Esophagus muscularis mucosa (tissue), 4 donors: ENCODE data around the gene KTN1. TPM values are rescaled to one million over a fixed set of nuclear protein-coding genes. Genes with fewer than 3 reads are reported as not detected.

Experiments used
- DNase-seq: peaks from one replicate; pipeline ENCODE4 v3.0.0-alpha.2; 2017; ENCODE audit errors: extremely low spot score
- H3K27ac ChIP-seq, 4 donors: fragments of 200-600 bp; sonication (generic); replicated peaks in 1 of 4; 1 replicate in 3 of 4; 2 replicates in 1 of 4; pipeline ENCODE4 v1.5.1; 2016 to 2019; ENCODE audit warnings: mild to moderate bottlenecking in 1 of 4
- H3K27me3 ChIP-seq, 4 donors: fragments of 200-600 bp; sonication (generic); one replicate each; pipeline versions ENCODE4 v1.5.1 to v1.6.0; 2016 to 2019
- H3K36me3 ChIP-seq, 4 donors: fragments of 200-600 bp; sonication (generic); one replicate each; pipeline ENCODE4 v1.5.1; 2016 to 2019
- H3K4me1 ChIP-seq, 4 donors: fragments of 200-600 bp; sonication (generic); one replicate each; pipeline ENCODE4 v1.5.1; 2016 to 2019
- H3K4me3 ChIP-seq, 4 donors: fragments of 200-600 bp; sonication (generic); 1 replicate in 2 of 4; 2 replicates in 2 of 4; pipeline ENCODE4 v1.5.1; 2016 to 2019; ENCODE audit warnings: mild to moderate bottlenecking in 4 of 4, moderate library complexity in 1 of 4
- H3K9me3 ChIP-seq, 4 donors: fragments of 200-600 bp; sonication (generic); 1 replicate in 3 of 4; 2 replicates in 1 of 4; pipeline ENCODE4 v1.5.1; 2016 to 2019
- EP300 ChIP-seq: sonication (generic); formaldehyde crosslinking; IDR thresholded peaks from one replicate; pipeline ENCODE4 v1.6.1; 2017; ENCODE audit warnings: antibody characterized with exemption
- POLR2A ChIP-seq: fragments of 450-650 bp; IDR thresholded peaks from one replicate; pipeline ENCODE4 v1.6.1; 2017; ENCODE audit warnings: antibody characterized with exemption, moderate library complexity, mild to moderate bottlenecking, low read depth
- POLR2AphosphoS5 ChIP-seq, 2 donors: sonication (generic); formaldehyde crosslinking; IDR thresholded peaks; one replicate each; pipeline ENCODE4 v1.6.1; 2017; ENCODE audit warnings: antibody characterized with exemption in 2 of 2
- WGBS: methylation state at CpG from one replicate; pipeline ENCODE4 v1.1.5; 2018; 5-methylcytosine and 5-hydroxymethylcytosine counted together
- intact Hi-C: fragments of 100-400 bp; cut with DNase I; formaldehyde crosslinking; loops from one replicate; pipeline ENCODE4 v1.15.1; 2023
- total RNA-seq, 4 donors: library from RNA; depleted of rRNA; stranded (reverse); fragments of >200 nt; gene quantifications; one replicate each; pipeline versions ENCODE4 v1.1.0 to v1.2.1, GENCODE V29; 2016
- TF ChIP-seq, protein P1 (sequence below), 3 experiments: fragments of 200-600 bp in 2 of 3; fragments of 450-650 bp in 1 of 3; sonication (generic) in 2 of 3; IDR thresholded peaks; one replicate each; pipeline ENCODE4 v1.5.1; 2017 to 2019; ENCODE audit warnings: antibody characterized with exemption in 3 of 3, mild to moderate bottlenecking in 2 of 3, moderate library complexity in 1 of 3

Gene KTN1
- total RNA-seq, 4 donors from 2014 or later: 137 to 151 (median 146) TPM

DNA sequence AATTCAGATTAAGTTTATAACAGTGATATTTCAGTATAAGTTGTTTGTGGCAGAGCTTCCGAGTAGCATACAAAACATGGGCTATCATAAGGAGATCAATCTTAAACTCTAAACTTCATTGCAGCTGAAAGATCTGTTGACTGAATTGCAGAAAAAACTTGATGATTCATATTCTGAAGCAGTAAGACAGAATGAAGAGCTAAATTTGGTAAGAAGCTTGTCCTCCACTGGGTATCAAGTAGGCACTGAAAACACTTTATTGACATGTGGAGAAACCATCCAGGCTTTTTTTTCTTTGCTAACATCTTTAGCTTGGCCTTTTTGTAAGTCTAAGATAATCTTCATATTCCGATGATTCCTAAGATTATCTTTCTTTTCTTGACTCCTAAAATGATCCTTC, 93.0 kb downstream of the KTN1 start:
- peaks cover 13 to 75% (median 64%) of the 10 kb centered on the region in 4 donors for H3K36me3 ChIP-seq
- H3K27ac ChIP-seq: no peak overlapping the region
- H3K4me3 ChIP-seq: no peak overlapping the region
- DNase-seq: no peak
- no peaks in the 10 kb centered on the region for H3K9me3 ChIP-seq
- no peaks in the 10 kb centered on the region for H3K4me1 ChIP-seq
- no peaks in the 10 kb centered on the region for H3K27me3 ChIP-seq
- TF ChIP-seq POLR2A (no peak), EP300 (no peak), POLR2AphosphoS5 (IDR thresholded peaks at IDR 0.05) (no peak)
- TF ChIP-seq, protein P1, sequence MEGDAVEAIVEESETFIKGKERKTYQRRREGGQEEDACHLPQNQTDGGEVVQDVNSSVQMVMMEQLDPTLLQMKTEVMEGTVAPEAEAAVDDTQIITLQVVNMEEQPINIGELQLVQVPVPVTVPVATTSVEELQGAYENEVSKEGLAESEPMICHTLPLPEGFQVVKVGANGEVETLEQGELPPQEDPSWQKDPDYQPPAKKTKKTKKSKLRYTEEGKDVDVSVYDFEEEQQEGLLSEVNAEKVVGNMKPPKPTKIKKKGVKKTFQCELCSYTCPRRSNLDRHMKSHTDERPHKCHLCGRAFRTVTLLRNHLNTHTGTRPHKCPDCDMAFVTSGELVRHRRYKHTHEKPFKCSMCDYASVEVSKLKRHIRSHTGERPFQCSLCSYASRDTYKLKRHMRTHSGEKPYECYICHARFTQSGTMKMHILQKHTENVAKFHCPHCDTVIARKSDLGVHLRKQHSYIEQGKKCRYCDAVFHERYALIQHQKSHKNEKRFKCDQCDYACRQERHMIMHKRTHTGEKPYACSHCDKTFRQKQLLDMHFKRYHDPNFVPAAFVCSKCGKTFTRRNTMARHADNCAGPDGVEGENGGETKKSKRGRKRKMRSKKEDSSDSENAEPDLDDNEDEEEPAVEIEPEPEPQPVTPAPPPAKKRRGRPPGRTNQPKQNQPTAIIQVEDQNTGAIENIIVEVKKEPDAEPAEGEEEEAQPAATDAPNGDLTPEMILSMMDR (IDR thresholded peaks at IDR 0.05): no peak
- intact Hi-C loops: no loop called here
- WGBS: 89% methylated on average over 2 of the region's 2 CpGs

DNA sequence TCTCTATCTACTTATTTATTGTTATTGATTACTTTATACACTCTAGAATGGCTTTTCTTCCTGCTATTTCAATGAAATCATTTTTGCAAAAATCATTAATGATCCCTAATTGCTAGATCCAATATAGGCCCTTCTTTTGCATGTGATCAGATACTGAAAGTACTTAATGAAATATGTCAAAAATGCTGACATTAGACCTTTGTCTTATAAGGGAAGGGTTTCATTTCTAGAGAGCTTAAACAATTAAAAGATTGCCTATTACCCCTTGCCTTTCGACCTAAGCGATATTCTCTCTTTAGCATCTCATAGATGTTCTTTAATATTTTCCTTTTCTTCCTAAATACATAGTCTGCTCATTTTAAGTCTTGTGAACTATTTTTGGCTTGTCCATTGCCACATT, 101.1 kb downstream of the KTN1 start:
- Histone ChIP-seq H3K36me3 (peaks cover 25 to 97% (median 85%) of the 10 kb centered on the region in 4 donors), H3K4me1 (peaks cover 0 to 13% (median 0%) of the 10 kb centered on the region in 4 donors), H3K9me3 (no peaks in the 10 kb centered on the region), H3K4me3 (no peak overlapping the region), H3K27ac (no peak overlapping the region), H3K27me3 (no peaks in the 10 kb centered on the region)
- DNase-seq: no peak
- 99% methylated on average over 2 of the region's 2 CpGs for WGBS
- TF ChIP-seq POLR2A (no peak), EP300 (no peak), POLR2AphosphoS5 (IDR thresholded peaks at IDR 0.05) (no peak)
- TF ChIP-seq, protein P1 (IDR thresholded peaks at IDR 0.05): no peak
- intact Hi-C loops: no loop called here

DNA sequence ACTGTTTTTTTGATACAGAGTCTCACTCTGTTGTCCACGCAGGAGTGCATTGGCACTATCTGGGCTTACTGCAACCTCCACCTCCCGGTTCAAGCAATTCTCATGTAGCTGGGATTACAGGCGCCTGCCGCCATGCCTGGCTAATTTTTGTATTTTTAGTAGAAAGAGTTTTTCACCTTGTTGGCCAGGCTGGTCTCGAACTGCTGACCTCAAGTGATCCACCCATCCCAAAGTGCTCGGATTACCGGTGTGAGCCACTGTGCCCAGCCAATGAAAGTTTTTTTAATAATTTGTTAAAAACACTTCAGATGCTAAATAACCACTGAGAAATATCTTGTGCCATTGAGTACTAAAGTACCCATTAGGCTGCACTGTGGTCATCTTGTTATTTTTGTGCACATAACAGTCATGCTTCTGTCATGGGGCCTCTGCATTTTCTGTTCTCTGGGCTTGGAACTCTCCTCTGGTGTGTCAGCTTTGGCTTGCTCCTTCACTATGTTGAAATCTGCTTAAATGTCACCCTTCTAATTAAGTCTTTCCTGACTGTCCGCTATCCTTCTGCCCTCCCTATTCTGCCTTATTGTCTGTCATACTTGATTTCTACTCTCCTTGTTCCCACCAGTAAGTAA, 105.1 kb downstream of the KTN1 start:
- TF ChIP-seq EP300 (no peak), POLR2A (no peak), POLR2AphosphoS5 (IDR thresholded peaks at IDR 0.05) (no peak)
- TF ChIP-seq, protein P1 (IDR thresholded peaks at IDR 0.05): no peak
- H3K4me1 ChIP-seq: peaks cover 0 to 5% (median 0%) of the 10 kb centered on the region in 4 donors
- DNase-seq: no peak
- no peaks in the 10 kb centered on the region for H3K27me3 ChIP-seq
- H3K9me3 ChIP-seq: no peaks in the 10 kb centered on the region
- no peak overlapping the region for H3K4me3 ChIP-seq
- intact Hi-C loops: no loop called here
- peaks cover 9 to 71% (median 58%) of the 10 kb centered on the region in 4 donors for H3K36me3 ChIP-seq
- 97% methylated on average over 8 of the region's 8 CpGs for WGBS
- no peak overlapping the region for H3K27ac ChIP-seq

DNA sequence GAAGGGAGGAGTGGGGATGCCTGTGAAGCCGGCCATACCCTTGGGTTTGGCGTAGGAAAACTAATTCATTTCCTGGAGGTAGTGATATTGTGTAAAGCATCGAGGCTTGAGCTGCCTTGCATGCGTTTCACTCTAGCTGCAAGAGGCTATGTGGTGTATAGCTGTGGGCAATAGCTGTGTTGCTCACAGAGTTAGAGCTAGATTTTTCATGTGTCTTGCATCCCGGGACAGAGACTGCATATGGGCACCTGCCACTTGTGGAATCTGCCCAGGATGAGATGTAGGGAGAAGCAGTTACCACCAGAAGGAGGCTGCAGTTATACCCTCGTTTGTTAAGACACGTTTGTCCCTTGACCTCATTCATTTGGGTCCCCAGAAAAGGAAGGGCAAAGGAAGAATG, 106.7 kb downstream of the KTN1 start:
- WGBS: 93% methylated on average over 7 of the region's 7 CpGs
- Histone ChIP-seq H3K27ac (no peak overlapping the region), H3K9me3 (no peaks in the 10 kb centered on the region), H3K27me3 (no peaks in the 10 kb centered on the region), H3K36me3 (peaks cover 6 to 55% (median 43%) of the 10 kb centered on the region in 4 donors), H3K4me3 (no peak overlapping the region), H3K4me1 (peaks cover 0 to 5% (median 0%) of the 10 kb centered on the region in 4 donors)
- TF ChIP-seq, protein P1 (IDR thresholded peaks at IDR 0.05): no peak
- peak in 1 of 2 donors; percentile 6 for TF ChIP-seq POLR2AphosphoS5 (IDR thresholded peaks at IDR 0.05)
- DNase-seq: no peak
- intact Hi-C loops: no loop called here

- TF ChIP-seq EP300 (no peak), POLR2AphosphoS5 (IDR thresholded peaks at IDR 0.05) (no peak)
- Histone ChIP-seq H3K27ac (no peak overlapping the region), H3K36me3 (peaks cover 0 to 37% (median 32%) of the 10 kb centered on the region in 4 donors), H3K4me1 (peaks cover 0 to 5% (median 0%) of the 10 kb centered on the region in 4 donors), H3K27me3 (no peaks in the 10 kb centered on the region), H3K4me3 (no peak overlapping the region), H3K9me3 (no peaks in the 10 kb centered on the region)
- 85% methylated on average over 2 of the region's 2 CpGs for whole genome bisulfite sequencing
- DNase-seq: no peak
- intact Hi-C loops: no loop called here
Measured at GRCh38 chr14:55688566-55688965, 108.6 kb downstream of the KTN1 start.
